OCI-LY3 (cell line): ENCODE data around the gene OR1F1.
A peak's percentile ranks its signal among the peaks of the same experiment; 100 is the strongest.
"Not testable (repeated sequence)": the region's sequence is repeated elsewhere in the genome, so short reads cannot be mapped to it uniquely, and the experiment has no call there.

Source experiments
- H2AFZ ChIP-seq: fragments of 200-600, 300-600 bp; shearing (Covaris generic); 2 replicates; pipeline ENCODE4 v1.6.0; 2014; ENCODE audit warnings: antibody characterized with exemption, low read depth, low read length
- H3K27ac ChIP-seq: fragments of 200-600, 300-600 bp; sonication (generic); 2 replicates; pipeline ENCODE4 v1.5.1; 2014; ENCODE audit warnings: mild to moderate bottlenecking, low read length, moderate library complexity, mixed read lengths
- H3K27me3 ChIP-seq: fragments of 200-600, 300-600 bp; sonication (generic); 2 replicates; pipeline ENCODE4 v1.6.1; 2014; ENCODE audit warnings: low read depth, low read length, mixed read lengths
- H3K36me3 ChIP-seq: fragments of 200-600, 300-600 bp; sonication (generic); replicated peaks from 2 replicates; pipeline ENCODE3; 2014; ENCODE audit warnings: low read depth, low read length, mixed read lengths
- H3K4me1 ChIP-seq: fragments of 300-600, 200-600 bp; sonication (generic); 2 replicates; pipeline ENCODE4 v1.6.1; 2014; ENCODE audit warnings: low read length, mixed read lengths
- H3K4me2 ChIP-seq: fragments of 200-600, 300-600 bp; sonication (generic); 2 replicates; pipeline ENCODE4 v1.6.1; 2014; ENCODE audit warnings: low read length, mixed read lengths
- H3K4me3 ChIP-seq: fragments of 300-600, 200-600 bp; sonication (generic); 2 replicates; pipeline ENCODE4 v1.5.1; 2014; ENCODE audit warnings: antibody characterized with exemption, mild to moderate bottlenecking, low read length, moderate library complexity
- H3K79me2 ChIP-seq: fragments of 300-600, 200-600 bp; shearing (Covaris generic); 2 replicates; pipeline ENCODE4 v1.6.1; 2014; ENCODE audit warnings: mild to moderate bottlenecking, low read length, mixed read lengths
- H3K9ac ChIP-seq: fragments of 300-600, 200-600 bp; shearing (Covaris generic); 2 replicates; pipeline ENCODE4 v1.6.0; 2014; ENCODE audit warnings: mild to moderate bottlenecking, low read length, moderate library complexity
- H3K9me3 ChIP-seq: fragments of 200-600, 300-600 bp; shearing (Covaris generic); 2 replicates; pipeline ENCODE4 v1.6.1; 2014; ENCODE audit warnings: low read length, mixed read lengths; ENCODE audit not compliant: insufficient read depth
- H4K20me1 ChIP-seq: fragments of 200-600, 300-600 bp; sonication (generic); 2 replicates; pipeline ENCODE4 v1.6.1; 2016; ENCODE audit warnings: low read length, mixed read lengths; ENCODE audit not compliant: insufficient read depth
- EZH2phosphoT487 ChIP-seq: fragments of 200-600 bp; shearing (Covaris generic); IDR thresholded peaks from 2 replicates; pipeline ENCODE4 v1.6.1; 2018; ENCODE audit warnings: antibody characterized with exemption, mixed run types, low read depth
- TF ChIP-seq, protein P1 (sequence below): fragments of 200-600, 300-600 bp; sonication (generic); IDR thresholded peaks from 2 replicates; pipeline ENCODE4 v1.5.1; 2014; ENCODE audit warnings: antibody characterized with exemption, low read length, low read depth

The OR1F1 gene

DNA sequence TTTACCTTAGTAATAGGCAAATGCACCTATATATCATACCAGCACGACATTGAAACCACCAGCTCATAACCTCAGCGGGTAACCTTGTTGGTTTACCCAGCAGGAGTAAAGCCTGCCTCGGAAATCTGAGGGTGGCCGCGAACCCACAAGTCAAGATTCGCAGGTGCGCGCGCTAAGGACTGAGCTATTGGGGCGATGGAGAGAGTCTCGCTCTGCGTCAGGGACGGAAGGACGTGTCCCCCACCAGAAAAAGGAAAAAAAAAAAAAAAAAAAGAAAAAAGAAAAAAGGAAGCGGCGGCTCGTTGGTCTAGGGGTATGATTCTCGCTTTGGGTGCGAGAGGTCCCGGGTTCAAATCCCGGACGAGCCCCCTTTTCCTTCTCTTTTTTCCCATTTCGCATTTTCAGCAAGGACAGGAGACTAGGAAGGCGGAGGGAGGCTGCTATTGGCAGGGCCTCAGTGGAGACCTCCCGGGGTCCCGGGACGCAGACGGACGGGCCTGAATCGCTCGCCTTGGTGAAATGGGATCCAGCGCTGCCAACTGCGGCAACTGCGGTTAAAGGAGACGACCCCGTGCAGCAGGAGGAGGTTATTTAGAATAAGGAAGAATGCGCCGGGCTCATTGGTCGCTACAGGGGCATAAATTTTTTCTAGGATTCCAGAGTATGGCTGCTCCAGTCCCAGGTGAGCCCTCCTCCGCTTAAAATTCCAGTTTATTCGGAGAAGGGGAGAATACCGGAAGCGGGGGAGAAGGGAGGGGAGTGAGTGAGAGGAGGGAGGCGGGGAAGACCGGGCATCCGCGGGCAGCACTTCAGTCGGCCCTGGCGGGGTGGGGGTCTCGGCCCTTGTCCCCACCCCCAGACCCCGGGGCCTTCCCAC is at the start of gene OR1F1:
Gene OR1F1 (plus strand): TSS at position 407 of the 877 bp plus-strand sequence.
- Histone ChIP-seq H3K9me3 (no peaks in the 10 kb centered on the region), H3K27me3 (no peaks in the 10 kb centered on the region), H3K79me2 (no peaks in the 10 kb centered on the region), H3K4me1 (peaks cover 13% of the 10 kb centered on the region; the same call in 1 of the 2 replicates), H3K4me2 (peak within 1 kb of the TSS; percentile 62), H4K20me1 (no peaks in the 10 kb centered on the region), H3K9ac (no peak within 1 kb of the TSS), H2AFZ (no peak within 1 kb of the TSS), H3K4me3 (peak within 1 kb of the TSS; percentile 59), H3K27ac (no peak within 1 kb of the TSS), H3K36me3 (no peaks in the 10 kb centered on the region)
- TF ChIP-seq, protein P1, sequence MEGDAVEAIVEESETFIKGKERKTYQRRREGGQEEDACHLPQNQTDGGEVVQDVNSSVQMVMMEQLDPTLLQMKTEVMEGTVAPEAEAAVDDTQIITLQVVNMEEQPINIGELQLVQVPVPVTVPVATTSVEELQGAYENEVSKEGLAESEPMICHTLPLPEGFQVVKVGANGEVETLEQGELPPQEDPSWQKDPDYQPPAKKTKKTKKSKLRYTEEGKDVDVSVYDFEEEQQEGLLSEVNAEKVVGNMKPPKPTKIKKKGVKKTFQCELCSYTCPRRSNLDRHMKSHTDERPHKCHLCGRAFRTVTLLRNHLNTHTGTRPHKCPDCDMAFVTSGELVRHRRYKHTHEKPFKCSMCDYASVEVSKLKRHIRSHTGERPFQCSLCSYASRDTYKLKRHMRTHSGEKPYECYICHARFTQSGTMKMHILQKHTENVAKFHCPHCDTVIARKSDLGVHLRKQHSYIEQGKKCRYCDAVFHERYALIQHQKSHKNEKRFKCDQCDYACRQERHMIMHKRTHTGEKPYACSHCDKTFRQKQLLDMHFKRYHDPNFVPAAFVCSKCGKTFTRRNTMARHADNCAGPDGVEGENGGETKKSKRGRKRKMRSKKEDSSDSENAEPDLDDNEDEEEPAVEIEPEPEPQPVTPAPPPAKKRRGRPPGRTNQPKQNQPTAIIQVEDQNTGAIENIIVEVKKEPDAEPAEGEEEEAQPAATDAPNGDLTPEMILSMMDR, result no peak
- TF ChIP-seq EZH2phosphoT487, result no peak

DNA sequence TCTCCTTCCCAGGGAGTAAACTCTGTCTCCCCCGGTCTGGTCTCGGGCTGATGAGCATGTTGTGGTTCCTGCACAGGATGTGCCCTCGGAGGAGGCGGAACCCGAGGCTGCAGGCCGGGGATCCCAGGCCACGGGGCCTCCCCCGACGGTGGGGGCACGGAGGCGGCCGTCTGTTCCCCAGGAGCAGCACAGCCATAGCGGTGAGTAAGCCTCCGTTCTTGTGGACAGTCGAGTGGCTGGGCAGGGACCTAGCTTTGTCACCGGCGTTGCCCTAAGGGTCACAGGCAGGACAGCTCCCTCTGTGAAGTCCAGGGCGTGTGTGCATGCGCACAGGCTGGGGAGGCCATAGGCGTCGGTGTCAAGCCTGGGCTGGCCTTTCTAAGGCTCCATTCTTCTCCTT is 49.7 kb upstream of the OR1F1 start:
- Histone ChIP-seq H3K4me1 (peaks cover 6% of the 10 kb centered on the region), H4K20me1 (no peaks in the 10 kb centered on the region), H3K4me2 (no peak overlapping the region), H3K9ac (no peak overlapping the region), H2AFZ (no peak overlapping the region), H3K27ac (no peak overlapping the region), H3K27me3 (no peaks in the 10 kb centered on the region), H3K4me3 (no peak overlapping the region), H3K79me2 (peaks cover 22% of the 10 kb centered on the region), H3K9me3 (no peaks in the 10 kb centered on the region), H3K36me3 (no peaks in the 10 kb centered on the region)
- TF ChIP-seq, protein P1, result no peak
- TF ChIP-seq EZH2phosphoT487, result no peak

DNA sequence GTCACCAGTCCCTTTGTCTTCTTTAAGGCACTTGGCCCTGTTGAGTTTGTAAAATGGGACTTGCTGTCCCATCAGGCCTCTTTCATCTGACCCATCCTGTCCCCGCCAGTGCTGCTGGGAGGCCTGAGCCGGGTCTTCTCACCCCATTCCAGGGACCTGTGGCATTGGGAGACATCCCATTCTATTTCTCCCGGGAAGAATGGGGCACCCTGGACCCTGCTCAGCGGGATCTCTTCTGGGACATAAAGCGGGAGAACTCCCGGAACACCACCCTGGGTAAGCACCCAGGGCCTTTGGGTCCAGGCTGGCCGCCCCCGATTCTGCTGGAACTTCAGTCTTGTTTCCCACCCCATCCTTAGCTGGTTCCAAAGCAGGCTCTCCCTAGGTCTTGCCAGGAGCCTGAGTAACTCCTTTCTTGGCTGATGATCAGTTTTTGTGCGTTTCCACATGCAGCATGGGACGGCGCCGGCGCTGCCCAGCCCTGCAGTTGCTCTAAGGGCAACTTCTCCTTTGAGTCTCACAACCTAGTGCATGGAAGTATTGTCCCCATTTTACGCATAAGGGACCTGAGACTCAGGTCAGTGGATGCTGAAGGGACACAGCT is 49.1 kb upstream of the OR1F1 start:
- TF ChIP-seq, protein P1, result no peak
- H3K79me2 ChIP-seq, result peaks cover 17% of the 10 kb centered on the region
- H3K27ac ChIP-seq, result no peak overlapping the region
- no peaks in the 10 kb centered on the region for H3K9me3 ChIP-seq
- H3K4me3 ChIP-seq, result no peak overlapping the region
- peaks cover 6% of the 10 kb centered on the region for H3K4me1 ChIP-seq
- no peak overlapping the region for H3K9ac ChIP-seq
- H3K4me2 ChIP-seq, result no peak overlapping the region
- H3K36me3 ChIP-seq, result no peaks in the 10 kb centered on the region
- no peaks in the 10 kb centered on the region for H4K20me1 ChIP-seq
- H2AFZ ChIP-seq, result no peak overlapping the region
- no peaks in the 10 kb centered on the region for H3K27me3 ChIP-seq

DNA sequence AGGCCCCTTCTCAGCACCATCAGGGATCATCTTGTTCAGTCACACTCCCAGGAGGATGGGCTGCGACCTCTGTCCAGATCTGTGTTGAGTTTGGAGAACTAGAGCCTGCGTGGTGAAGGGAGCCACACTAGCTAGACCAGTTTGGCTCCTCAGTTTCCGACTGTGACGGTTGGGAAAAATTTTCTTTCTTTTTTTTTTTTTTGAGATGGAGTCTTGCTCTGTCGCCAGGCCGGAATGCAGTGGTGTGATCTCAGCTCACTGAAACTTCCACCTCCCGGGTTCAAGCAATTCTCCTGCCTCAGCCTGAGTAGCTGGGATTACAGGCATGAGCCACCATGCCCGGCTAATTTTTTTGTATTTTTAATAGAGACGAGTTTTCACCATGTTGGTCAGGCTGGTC is 48.4 kb upstream of the OR1F1 start:
- H2AFZ ChIP-seq, H3K36me3 ChIP-seq: not testable (repeated sequence)

More for the DNA sequence above, 48.4 kb upstream of the OR1F1 start:
- not testable (repeated sequence) for H3K4me2 ChIP-seq, H4K20me1 ChIP-seq, H3K9me3 ChIP-seq, H3K4me3 ChIP-seq, H3K9ac ChIP-seq, H3K27me3 ChIP-seq, H3K27ac ChIP-seq, H3K4me1 ChIP-seq
- H3K79me2 ChIP-seq, result peaks cover 11% of the 10 kb centered on the region
